Activated naive CD8-positive, alpha-beta T cell (primary cell): Measurements from ENCODE around the gene FRMD4A.
A peak's percentile ranks its signal among the peaks of the same experiment; 100 is the strongest.

ENCODE experiments used
- H3K27ac Mint-ChIP-seq: one replicate; pipeline ENCODE4 v1.8.0; 2021; ENCODE audit warnings: mixed read lengths
- H3K27me3 Mint-ChIP-seq: one replicate; pipeline ENCODE4 v1.8.0; 2021; ENCODE audit warnings: mixed read lengths
- H3K36me3 Mint-ChIP-seq: one replicate; pipeline ENCODE4 v1.8.0; 2021; ENCODE audit warnings: mixed read lengths
- H3K4me1 Mint-ChIP-seq: one replicate; pipeline ENCODE4 v1.8.0; 2021; ENCODE audit warnings: low read depth, mixed read lengths
- H3K4me3 Mint-ChIP-seq: one replicate; pipeline ENCODE4 v1.8.0; 2021; ENCODE audit warnings: mild to moderate bottlenecking, mixed read lengths
- H3K9me3 Mint-ChIP-seq: one replicate; pipeline ENCODE4 v1.8.0; 2021; ENCODE audit warnings: low read depth, mixed read lengths

Gene FRMD4A

GRCh38 chr10:13890233-13891127 is 440.2 kb downstream of the FRMD4A start:
- Mint-ChIP-seq H3K36me3 (peaks cover 3% of the 10 kb centered on the region), H3K27me3 (peaks cover 39% of the 10 kb centered on the region), H3K9me3 (no peaks in the 10 kb centered on the region), H3K27ac (no peak overlapping the region), H3K4me1 (peaks cover 17% of the 10 kb centered on the region), H3K4me3 (peak overlapping the region; percentile 75)

- no peaks in the 10 kb centered on the region for H3K9me3 Mint-ChIP-seq
- H3K27me3 Mint-ChIP-seq: peaks cover 27% of the 10 kb centered on the region
- H3K36me3 Mint-ChIP-seq: no peaks in the 10 kb centered on the region
- H3K27ac Mint-ChIP-seq: no peak overlapping the region
- no peak overlapping the region for H3K4me3 Mint-ChIP-seq
- peaks cover 17% of the 10 kb centered on the region for H3K4me1 Mint-ChIP-seq
These were observed 443.0 kb downstream of the FRMD4A start for GRCh38 chr10:13887761-13888160.

- Mint-ChIP-seq H3K27me3 (peaks cover 18% of the 10 kb centered on the region), H3K9me3 (no peaks in the 10 kb centered on the region), H3K27ac (no peak overlapping the region), H3K4me3 (no peak overlapping the region), H3K36me3 (no peaks in the 10 kb centered on the region), H3K4me1 (peaks cover 2% of the 10 kb centered on the region)
These were observed 445.3 kb downstream of the FRMD4A start for GRCh38 chr10:13885238-13885990.

GRCh38 chr10:13883636-13884444 is 446.9 kb downstream of the FRMD4A start:
- Mint-ChIP-seq H3K4me3 (no peak overlapping the region), H3K9me3 (no peaks in the 10 kb centered on the region), H3K36me3 (no peaks in the 10 kb centered on the region), H3K4me1 (no peaks in the 10 kb centered on the region), H3K27ac (no peak overlapping the region), H3K27me3 (peaks cover 10% of the 10 kb centered on the region)

- Mint-ChIP-seq H3K4me1 (no peaks in the 10 kb centered on the region), H3K36me3 (no peaks in the 10 kb centered on the region), H3K9me3 (no peaks in the 10 kb centered on the region), H3K27ac (no peak overlapping the region), H3K27me3 (peaks cover 5% of the 10 kb centered on the region), H3K4me3 (no peak overlapping the region)
These were observed 448.5 kb downstream of the FRMD4A start for GRCh38 chr10:13882119-13882711.

GRCh38 chr10:13880760-13881159 is 450.0 kb downstream of the FRMD4A start:
- Mint-ChIP-seq H3K4me1 (no peaks in the 10 kb centered on the region), H3K27ac (no peak overlapping the region), H3K4me3 (no peak overlapping the region), H3K36me3 (no peaks in the 10 kb centered on the region), H3K9me3 (no peaks in the 10 kb centered on the region), H3K27me3 (peaks cover 5% of the 10 kb centered on the region)

GRCh38 chr10:13877154-13877909 is 453.4 kb downstream of the FRMD4A start:
- Mint-ChIP-seq H3K4me1 (peaks cover 9% of the 10 kb centered on the region), H3K27me3 (no peaks in the 10 kb centered on the region), H3K36me3 (no peaks in the 10 kb centered on the region), H3K4me3 (no peak overlapping the region), H3K27ac (no peak overlapping the region), H3K9me3 (no peaks in the 10 kb centered on the region)

- Mint-ChIP-seq H3K4me3 (no peak overlapping the region), H3K36me3 (no peaks in the 10 kb centered on the region), H3K9me3 (no peaks in the 10 kb centered on the region), H3K27ac (no peak overlapping the region), H3K27me3 (no peaks in the 10 kb centered on the region), H3K4me1 (peaks cover 16% of the 10 kb centered on the region)
These were observed 457.5 kb downstream of the FRMD4A start for GRCh38 chr10:13873196-13873595.

GRCh38 chr10:13872411-13872810 is 458.3 kb downstream of the FRMD4A start:
- Mint-ChIP-seq H3K27ac (no peak overlapping the region), H3K27me3 (no peaks in the 10 kb centered on the region), H3K36me3 (no peaks in the 10 kb centered on the region), H3K4me3 (no peak overlapping the region), H3K9me3 (no peaks in the 10 kb centered on the region), H3K4me1 (peaks cover 16% of the 10 kb centered on the region)

GRCh38 chr10:13871776-13872175 is 458.9 kb downstream of the FRMD4A start:
- no peaks in the 10 kb centered on the region for H3K36me3 Mint-ChIP-seq
- peaks cover 16% of the 10 kb centered on the region for H3K4me1 Mint-ChIP-seq
- no peaks in the 10 kb centered on the region for H3K27me3 Mint-ChIP-seq
- no peaks in the 10 kb centered on the region for H3K9me3 Mint-ChIP-seq
- H3K27ac Mint-ChIP-seq: no peak overlapping the region
- H3K4me3 Mint-ChIP-seq: no peak overlapping the region

- no peaks in the 10 kb centered on the region for H3K27me3 Mint-ChIP-seq
- no peak overlapping the region for H3K4me3 Mint-ChIP-seq
- H3K9me3 Mint-ChIP-seq: no peaks in the 10 kb centered on the region
- H3K36me3 Mint-ChIP-seq: no peaks in the 10 kb centered on the region
- H3K4me1 Mint-ChIP-seq: peaks cover 16% of the 10 kb centered on the region
- H3K27ac Mint-ChIP-seq: no peak overlapping the region
These were observed 459.7 kb downstream of the FRMD4A start for GRCh38 chr10:13871011-13871410.

GRCh38 chr10:13869295-13869664 is 461.4 kb downstream of the FRMD4A start:
- Mint-ChIP-seq H3K4me3 (no peak overlapping the region), H3K27me3 (no peaks in the 10 kb centered on the region), H3K4me1 (peaks cover 16% of the 10 kb centered on the region), H3K36me3 (no peaks in the 10 kb centered on the region), H3K9me3 (no peaks in the 10 kb centered on the region), H3K27ac (no peak overlapping the region)

- Mint-ChIP-seq H3K36me3 (no peaks in the 10 kb centered on the region), H3K27ac (no peak overlapping the region), H3K4me3 (no peak overlapping the region), H3K27me3 (no peaks in the 10 kb centered on the region), H3K4me1 (peaks cover 15% of the 10 kb centered on the region), H3K9me3 (no peaks in the 10 kb centered on the region)
These were observed 462.0 kb downstream of the FRMD4A start for GRCh38 chr10:13868528-13869294.
